Limb (tissue), 2 donors: ENCODE data around the gene PLPP1.
"Not testable (repeated sequence)": the region's sequence is repeated elsewhere in the genome, so short reads cannot be mapped to it uniquely, and the experiment has no call there.

Experiments used
- DNase-seq, 2 donors: peaks; one replicate each; pipeline ENCODE4 v3.0.0-alpha.2; 2016; ENCODE audit errors: extremely low spot score in 2 of 2

PLPP1 gene

GRCh38 chr5:55546947-55547346 is 12.2 kb upstream of the PLPP1 start:
- no peak for DNase-seq

GRCh38 chr5:55544341-55544740 is 9.6 kb upstream of the PLPP1 start:
- no peak for DNase-seq

GRCh38 chr5:55541056-55541635 is 6.4 kb upstream of the PLPP1 start:
- DNase-seq, result no peak

GRCh38 chr5:55540525-55540924 is 5.8 kb upstream of the PLPP1 start:
- DNase-seq, result no peak

- no peak for DNase-seq
These were observed 5.3 kb upstream of the PLPP1 start for GRCh38 chr5:55540024-55540423.

- no peak for DNase-seq
These were observed 3.9 kb upstream of the PLPP1 start for GRCh38 chr5:55538661-55539060.

- DNase-seq, result not testable (repeated sequence)
These were observed 2.6 kb upstream of the PLPP1 start for GRCh38 chr5:55537315-55537714.

GRCh38 chr5:55535199-55535905 is 588 bp upstream of the PLPP1 start:
- no peak for DNase-seq

GRCh38 chr5:55533521-55534435 is 986 bp downstream of the PLPP1 start:
- peak in 1 of 2 donors; percentile 55 for DNase-seq

- DNase-seq, result no peak
These were observed 4.1 kb downstream of the PLPP1 start for GRCh38 chr5:55530669-55531068.

GRCh38 chr5:55524816-55525215 is 9.9 kb downstream of the PLPP1 start:
- DNase-seq, result no peak

- no peak for DNase-seq
These were observed 11.5 kb downstream of the PLPP1 start for GRCh38 chr5:55523293-55523692.

- no peak for DNase-seq
These were observed 12.9 kb downstream of the PLPP1 start for GRCh38 chr5:55521881-55522280.

- no peak for DNase-seq
These were observed 14.5 kb downstream of the PLPP1 start for GRCh38 chr5:55520117-55520839.

GRCh38 chr5:55518831-55519390 is 15.9 kb downstream of the PLPP1 start:
- DNase-seq, result no peak

GRCh38 chr5:55517804-55518203 is 17.0 kb downstream of the PLPP1 start:
- DNase-seq, result no peak

- no peak for DNase-seq
These were observed 23.8 kb downstream of the PLPP1 start for GRCh38 chr5:55511010-55511409.

GRCh38 chr5:55510523-55510880 is 24.3 kb downstream of the PLPP1 start:
- DNase-seq, result no peak

- DNase-seq, result peak in 1 of 2 donors; percentile 32
These were observed 24.8 kb downstream of the PLPP1 start for GRCh38 chr5:55509796-55510522.

- no peak for DNase-seq
These were observed 25.7 kb downstream of the PLPP1 start for GRCh38 chr5:55509097-55509496.

GRCh38 chr5:55507574-55507973 is 27.2 kb downstream of the PLPP1 start:
- DNase-seq, result no peak
